ENCODE results near the gene ZNF470. TPM values are rescaled to one million over a fixed set of nuclear protein-coding genes. Genes with fewer than 3 reads are reported as not detected.

The ZNF470 gene
- total and polyA plus RNA-seq, 2 donors = 2.2 to 7.7 TPM

GRCh38 chr19:56554272-56554869, 12.9 kb upstream of the ZNF470 start:
- Histone ChIP-seq H3K27ac (ENCODE audit: low read depth in 1 of 2, low read length in 1 of 2) (no peak overlapping the region), H3K9me3 (ENCODE audit: control insufficient read depth in 2 of 2, insufficient read depth in 1 of 2, low read length in 1 of 2) (peaks cover 6 to 9% of the 10 kb centered on the region in 2 donors), H3K4me1 (ENCODE audit: control insufficient read depth in 2 of 2, insufficient read depth in 2 of 2, low read length in 2 of 2) (no peaks in the 10 kb centered on the region), H3K4me3 (ENCODE audit: low read length in 2 of 2) (no peak overlapping the region), H3K27me3 (ENCODE audit: control insufficient read depth in 2 of 2, insufficient read depth in 1 of 2, low read length in 1 of 2) (no peaks in the 10 kb centered on the region), H3K36me3 (ENCODE audit: control insufficient read depth in 2 of 2, insufficient read depth in 2 of 2, low read length in 1 of 2) (peaks cover 0 to 12% of the 10 kb centered on the region in 2 donors)
- WGBS = 97% methylated on average over 6 of the region's 6 CpGs
- no peak for DNase-seq (ENCODE audit: low read depth in 6 of 9, low spot score in 9 of 9)

GRCh38 chr19:56562766-56563165, 4.5 kb upstream of the ZNF470 start:
- no peak for DNase-seq (ENCODE audit: low read depth in 6 of 9, low spot score in 9 of 9)
- WGBS = 98% methylated on average over 2 of the region's 2 CpGs
- peaks cover 2 to 19% of the 10 kb centered on the region in 2 donors for H3K9me3 ChIP-seq (ENCODE audit: control insufficient read depth in 2 of 2, insufficient read depth in 1 of 2, low read length in 1 of 2)
- H3K4me1 ChIP-seq (ENCODE audit: control insufficient read depth in 2 of 2, insufficient read depth in 2 of 2, low read length in 2 of 2) = peaks cover under 1 to 2% of the 10 kb centered on the region in 2 donors
- H3K36me3 ChIP-seq (ENCODE audit: control insufficient read depth in 2 of 2, insufficient read depth in 2 of 2, low read length in 1 of 2) = no peaks in the 10 kb centered on the region
- no peak overlapping the region for H3K4me3 ChIP-seq (ENCODE audit: low read length in 2 of 2)
- no peaks in the 10 kb centered on the region for H3K27me3 ChIP-seq (ENCODE audit: control insufficient read depth in 2 of 2, insufficient read depth in 1 of 2, low read length in 1 of 2)
- no peak overlapping the region for H3K27ac ChIP-seq (ENCODE audit: low read depth in 1 of 2, low read length in 1 of 2)

GRCh38 chr19:56566904-56567273, 379 bp upstream of the ZNF470 start:
- peaks cover 9 to 14% of the 10 kb centered on the region in 2 donors for H3K9me3 ChIP-seq (ENCODE audit: control insufficient read depth in 2 of 2, insufficient read depth in 1 of 2, low read length in 1 of 2)
- H3K27me3 ChIP-seq (ENCODE audit: control insufficient read depth in 2 of 2, insufficient read depth in 1 of 2, low read length in 1 of 2) = no peaks in the 10 kb centered on the region
- peak in 2 of 9 donors; percentile 25 for DNase-seq (ENCODE audit: low read depth in 6 of 9, low spot score in 9 of 9)
- H3K27ac ChIP-seq (ENCODE audit: low read depth in 1 of 2, low read length in 1 of 2) = peak overlapping the region; percentile 57 to 86
- 2% methylated on average over 23 of the region's 23 CpGs for WGBS
- H3K4me1 ChIP-seq (ENCODE audit: control insufficient read depth in 2 of 2, insufficient read depth in 2 of 2, low read length in 2 of 2) = peaks cover 4 to 6% of the 10 kb centered on the region in 2 donors
- H3K36me3 ChIP-seq (ENCODE audit: control insufficient read depth in 2 of 2, insufficient read depth in 2 of 2, low read length in 1 of 2) = peaks cover 7 to 20% of the 10 kb centered on the region in 2 donors
- peak overlapping the region; percentile 91 to 94 for H3K4me3 ChIP-seq (ENCODE audit: low read length in 2 of 2)

- no peak overlapping the region for H3K27ac ChIP-seq (ENCODE audit: low read depth in 1 of 2, low read length in 1 of 2)
- H3K4me1 ChIP-seq (ENCODE audit: control insufficient read depth in 2 of 2, insufficient read depth in 2 of 2, low read length in 2 of 2) = peaks cover 4 to 6% of the 10 kb centered on the region in 2 donors
- peaks cover 21 to 25% of the 10 kb centered on the region in 2 donors for H3K36me3 ChIP-seq (ENCODE audit: control insufficient read depth in 2 of 2, insufficient read depth in 2 of 2, low read length in 1 of 2)
- 73% methylated on average over 2 of the region's 2 CpGs for WGBS
- H3K27me3 ChIP-seq (ENCODE audit: control insufficient read depth in 2 of 2, insufficient read depth in 1 of 2, low read length in 1 of 2) = no peaks in the 10 kb centered on the region
- peaks cover 5 to 12% of the 10 kb centered on the region in 2 donors for H3K9me3 ChIP-seq (ENCODE audit: control insufficient read depth in 2 of 2, insufficient read depth in 1 of 2, low read length in 1 of 2)
- H3K4me3 ChIP-seq (ENCODE audit: low read length in 2 of 2) = no peak overlapping the region
- no peak for DNase-seq (ENCODE audit: low read depth in 6 of 9, low spot score in 9 of 9)
These were observed 5.3 kb downstream of the ZNF470 start for GRCh38 chr19:56572589-56572988.

GRCh38 chr19:56573914-56574313, 6.6 kb downstream of the ZNF470 start:
- H3K36me3 ChIP-seq (ENCODE audit: control insufficient read depth in 2 of 2, insufficient read depth in 2 of 2, low read length in 1 of 2) = peaks cover 21 to 25% of the 10 kb centered on the region in 2 donors
- H3K9me3 ChIP-seq (ENCODE audit: control insufficient read depth in 2 of 2, insufficient read depth in 1 of 2, low read length in 1 of 2) = peaks cover 3 to 17% of the 10 kb centered on the region in 2 donors
- H3K27me3 ChIP-seq (ENCODE audit: control insufficient read depth in 2 of 2, insufficient read depth in 1 of 2, low read length in 1 of 2) = no peaks in the 10 kb centered on the region
- H3K27ac ChIP-seq (ENCODE audit: low read depth in 1 of 2, low read length in 1 of 2) = no peak overlapping the region
- WGBS = 97% methylated on average over 3 of the region's 3 CpGs
- no peak overlapping the region for H3K4me3 ChIP-seq (ENCODE audit: low read length in 2 of 2)
- DNase-seq (ENCODE audit: low read depth in 6 of 9, low spot score in 9 of 9) = no peak
- H3K4me1 ChIP-seq (ENCODE audit: control insufficient read depth in 2 of 2, insufficient read depth in 2 of 2, low read length in 2 of 2) = no peaks in the 10 kb centered on the region

GRCh38 chr19:56577719-56578602, 10.7 kb downstream of the ZNF470 start:
- Histone ChIP-seq H3K9me3 (ENCODE audit: control insufficient read depth in 2 of 2, insufficient read depth in 1 of 2, low read length in 1 of 2) (peaks cover 6 to 12% of the 10 kb centered on the region in 2 donors), H3K36me3 (ENCODE audit: control insufficient read depth in 2 of 2, insufficient read depth in 2 of 2, low read length in 1 of 2) (peaks cover 5 to 12% of the 10 kb centered on the region in 2 donors), H3K27ac (ENCODE audit: low read depth in 1 of 2, low read length in 1 of 2) (no peak overlapping the region), H3K4me3 (ENCODE audit: low read length in 2 of 2) (no peak overlapping the region), H3K27me3 (ENCODE audit: control insufficient read depth in 2 of 2, insufficient read depth in 1 of 2, low read length in 1 of 2) (no peaks in the 10 kb centered on the region), H3K4me1 (ENCODE audit: control insufficient read depth in 2 of 2, insufficient read depth in 2 of 2, low read length in 2 of 2) (no peaks in the 10 kb centered on the region)
- DNase-seq (ENCODE audit: low read depth in 6 of 9, low spot score in 9 of 9) = no peak
- WGBS = 98% methylated on average over 11 of the region's 11 CpGs

GRCh38 chr19:56594446-56594782, 27.1 kb downstream of the ZNF470 start:
- Histone ChIP-seq H3K4me1 (ENCODE audit: control insufficient read depth in 2 of 2, insufficient read depth in 2 of 2, low read length in 2 of 2) (peaks cover 4 to 7% of the 10 kb centered on the region in 2 donors), H3K27me3 (ENCODE audit: control insufficient read depth in 2 of 2, insufficient read depth in 1 of 2, low read length in 1 of 2) (no peaks in the 10 kb centered on the region), H3K4me3 (ENCODE audit: low read length in 2 of 2) (no peak overlapping the region), H3K36me3 (ENCODE audit: control insufficient read depth in 2 of 2, insufficient read depth in 2 of 2, low read length in 1 of 2) (peaks cover 3 to 5% of the 10 kb centered on the region in 2 donors), H3K27ac (ENCODE audit: low read depth in 1 of 2, low read length in 1 of 2) (no peak overlapping the region), H3K9me3 (ENCODE audit: control insufficient read depth in 2 of 2, insufficient read depth in 1 of 2, low read length in 1 of 2) (peaks cover 4 to 10% of the 10 kb centered on the region in 2 donors)
- DNase-seq (ENCODE audit: low read depth in 6 of 9, low spot score in 9 of 9) = no peak
- 72% methylated on average over 4 of the region's 4 CpGs for WGBS

- Histone ChIP-seq H3K9me3 (ENCODE audit: control insufficient read depth in 2 of 2, insufficient read depth in 1 of 2, low read length in 1 of 2) (peaks cover 3 to 4% of the 10 kb centered on the region in 2 donors), H3K27ac (ENCODE audit: low read depth in 1 of 2, low read length in 1 of 2) (peak within 1 kb of the TSS in 1 of 2 donors; percentile 47), H3K4me3 (ENCODE audit: low read length in 2 of 2) (peak within 1 kb of the TSS; percentile 75 to 79), H3K27me3 (ENCODE audit: control insufficient read depth in 2 of 2, insufficient read depth in 1 of 2, low read length in 1 of 2) (no peaks in the 10 kb centered on the region), H3K36me3 (ENCODE audit: control insufficient read depth in 2 of 2, insufficient read depth in 2 of 2, low read length in 1 of 2) (peaks cover 3 to 5% of the 10 kb centered on the region in 2 donors), H3K4me1 (ENCODE audit: control insufficient read depth in 2 of 2, insufficient read depth in 2 of 2, low read length in 2 of 2) (peaks cover 4 to 7% of the 10 kb centered on the region in 2 donors)
- under 1% methylated on average over 52 of the region's 52 CpGs for WGBS
- peak; percentile 47 to 88 (median 71) for DNase-seq (ENCODE audit: low read depth in 6 of 9, low spot score in 9 of 9)
These were observed 27.7 kb downstream of the ZNF470 start, which contains the start of gene ZNF71 for GRCh38 chr19:56594783-56595547. TSS of gene ZNF71 (plus strand) at chr19:56595302. CDS start at chr19:56601559, 6,257 bp downstream.

All from thymus (tissue), 11 donors.